Measurements from ENCODE around the gene CNBD2.
A peak's percentile ranks its signal among the peaks of the same experiment; 100 is the strongest.

Gene CNBD2

DNA sequence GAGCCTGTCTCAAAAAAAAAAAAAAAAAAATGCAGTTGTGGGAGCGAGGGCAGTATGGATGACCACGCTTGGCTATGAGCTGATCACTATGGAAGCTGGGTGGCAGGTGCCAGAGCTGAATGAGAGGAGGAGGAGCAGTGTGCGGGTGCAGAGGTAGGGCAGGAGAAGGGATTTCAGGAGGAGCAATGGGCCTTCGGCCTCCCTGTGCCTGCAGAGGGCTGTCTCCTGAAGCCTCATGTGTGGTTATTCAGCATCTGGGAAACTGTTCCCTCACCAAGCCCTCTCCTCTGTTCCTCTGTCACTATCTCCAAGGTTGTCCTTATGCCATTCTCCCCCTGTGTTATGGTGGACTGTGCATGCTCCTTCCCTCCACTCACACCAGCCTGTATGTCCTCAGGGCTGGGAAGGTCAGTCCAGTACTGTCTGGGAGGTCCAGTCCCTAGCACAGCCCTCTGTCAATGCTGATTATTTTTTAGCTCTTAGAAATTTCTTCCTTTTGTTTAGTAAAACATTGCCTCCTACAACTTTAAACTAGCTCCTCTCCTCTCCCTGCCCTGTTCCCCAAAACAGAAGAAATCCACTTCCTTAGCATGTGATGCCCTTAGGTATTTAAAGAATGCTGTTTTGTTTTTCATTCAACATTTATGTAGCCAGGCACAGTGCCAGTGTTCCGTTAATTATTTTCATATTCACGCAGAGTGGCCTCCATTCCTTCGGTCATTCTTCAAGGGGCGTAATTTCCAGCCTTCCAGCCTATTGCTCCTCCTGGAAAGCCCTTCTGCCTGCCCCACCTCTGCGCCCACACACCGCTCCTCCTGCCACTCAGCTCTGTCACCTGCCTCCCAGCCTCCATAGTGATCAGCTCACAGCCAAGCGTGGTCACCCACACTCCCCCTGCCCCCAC, 48.9 kb downstream of the CNBD2 start:
- no peak for TF ChIP-seq FOXM1 (IDR thresholded peaks at IDR 0.05; ENCODE audit: borderline replicate concordance, low read depth)
- TF ChIP-seq YY1 (IDR thresholded peaks at IDR 0.05; ENCODE audit: low read depth) = 0 out of 2 replicates have a peak, but pooled peaks have one; percentile 29
- TF ChIP-seq EGR1 (IDR thresholded peaks at IDR 0.05) = peak; percentile 44; the same call in 1 of the 2 replicates
- TF ChIP-seq TEAD4 (IDR thresholded peaks at IDR 0.05) = peak; percentile 68
- TF ChIP-seq CEBPB (IDR thresholded peaks at IDR 0.05) = no peak
- no peak for TF ChIP-seq ZBTB7A (IDR thresholded peaks at IDR 0.05; ENCODE audit: low read depth)
- peak; percentile 46; the same call in 1 of the 2 replicates for TF ChIP-seq USF1 (IDR thresholded peaks at IDR 0.05)
- TF ChIP-seq RAD21 (IDR thresholded peaks at IDR 0.05; ENCODE audit: low read depth) = no peak
- peak; percentile 56 for TF ChIP-seq NFIC (IDR thresholded peaks at IDR 0.05)

DNA sequence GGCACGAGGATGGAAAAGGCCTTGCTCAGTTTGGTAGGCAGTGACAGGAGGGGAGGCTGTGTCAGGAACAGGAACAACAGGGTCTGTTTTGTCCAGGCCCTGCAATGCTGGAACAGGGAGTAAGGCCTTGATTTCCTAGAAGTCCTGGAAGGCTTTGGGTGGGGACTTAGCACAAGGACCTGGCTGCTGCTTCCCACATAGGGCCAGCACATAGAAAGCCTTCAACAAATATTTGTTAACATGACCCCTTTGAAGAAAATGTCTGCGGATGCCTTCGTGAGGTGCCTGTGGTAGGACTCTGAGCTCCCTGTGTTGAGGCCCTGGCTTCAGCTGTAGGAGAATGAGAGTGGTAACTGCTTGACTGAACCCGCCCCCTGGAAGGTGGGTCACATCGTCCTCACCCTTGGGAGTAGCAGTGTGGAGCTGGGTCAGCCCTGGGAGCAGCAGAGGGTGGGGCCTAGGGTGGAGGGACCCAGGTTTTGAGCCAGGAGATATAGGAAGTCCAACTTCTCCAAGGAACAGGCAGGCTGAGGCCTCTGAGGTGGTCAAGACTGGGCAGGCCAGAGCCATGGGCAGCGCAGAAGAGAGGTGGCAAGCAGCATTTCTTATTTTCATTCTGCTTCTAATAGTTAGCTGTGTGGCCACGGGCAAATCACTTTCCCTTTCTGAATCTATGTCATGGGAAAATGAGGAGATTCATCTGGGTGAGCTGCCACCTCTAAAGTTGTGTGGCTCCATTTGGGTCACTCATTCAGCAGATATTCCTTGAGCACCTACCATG, 50.0 kb downstream of the CNBD2 start:
- TF ChIP-seq, protein P1, sequence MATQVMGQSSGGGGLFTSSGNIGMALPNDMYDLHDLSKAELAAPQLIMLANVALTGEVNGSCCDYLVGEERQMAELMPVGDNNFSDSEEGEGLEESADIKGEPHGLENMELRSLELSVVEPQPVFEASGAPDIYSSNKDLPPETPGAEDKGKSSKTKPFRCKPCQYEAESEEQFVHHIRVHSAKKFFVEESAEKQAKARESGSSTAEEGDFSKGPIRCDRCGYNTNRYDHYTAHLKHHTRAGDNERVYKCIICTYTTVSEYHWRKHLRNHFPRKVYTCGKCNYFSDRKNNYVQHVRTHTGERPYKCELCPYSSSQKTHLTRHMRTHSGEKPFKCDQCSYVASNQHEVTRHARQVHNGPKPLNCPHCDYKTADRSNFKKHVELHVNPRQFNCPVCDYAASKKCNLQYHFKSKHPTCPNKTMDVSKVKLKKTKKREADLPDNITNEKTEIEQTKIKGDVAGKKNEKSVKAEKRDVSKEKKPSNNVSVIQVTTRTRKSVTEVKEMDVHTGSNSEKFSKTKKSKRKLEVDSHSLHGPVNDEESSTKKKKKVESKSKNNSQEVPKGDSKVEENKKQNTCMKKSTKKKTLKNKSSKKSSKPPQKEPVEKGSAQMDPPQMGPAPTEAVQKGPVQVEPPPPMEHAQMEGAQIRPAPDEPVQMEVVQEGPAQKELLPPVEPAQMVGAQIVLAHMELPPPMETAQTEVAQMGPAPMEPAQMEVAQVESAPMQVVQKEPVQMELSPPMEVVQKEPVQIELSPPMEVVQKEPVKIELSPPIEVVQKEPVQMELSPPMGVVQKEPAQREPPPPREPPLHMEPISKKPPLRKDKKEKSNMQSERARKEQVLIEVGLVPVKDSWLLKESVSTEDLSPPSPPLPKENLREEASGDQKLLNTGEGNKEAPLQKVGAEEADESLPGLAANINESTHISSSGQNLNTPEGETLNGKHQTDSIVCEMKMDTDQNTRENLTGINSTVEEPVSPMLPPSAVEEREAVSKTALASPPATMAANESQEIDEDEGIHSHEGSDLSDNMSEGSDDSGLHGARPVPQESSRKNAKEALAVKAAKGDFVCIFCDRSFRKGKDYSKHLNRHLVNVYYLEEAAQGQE (IDR thresholded peaks at IDR 0.05; ENCODE audit: low read depth) = no peak
- no peak for TF ChIP-seq RAD21 (IDR thresholded peaks at IDR 0.05; ENCODE audit: low read depth)
- no peak for TF ChIP-seq YY1 (IDR thresholded peaks at IDR 0.05; ENCODE audit: low read depth)
- TF ChIP-seq CEBPB (IDR thresholded peaks at IDR 0.05) = no peak
- no peak for TF ChIP-seq TEAD4 (IDR thresholded peaks at IDR 0.05)
- no peak for TF ChIP-seq ZBTB7A (IDR thresholded peaks at IDR 0.05; ENCODE audit: low read depth)
- TF ChIP-seq CREB1 (IDR thresholded peaks at IDR 0.05; ENCODE audit: low read depth) = no peak
- TF ChIP-seq TCF12 (IDR thresholded peaks at IDR 0.05; ENCODE audit: low read depth) = no peak
- TF ChIP-seq NFIC (IDR thresholded peaks at IDR 0.05) = no peak
- TF ChIP-seq USF1 (IDR thresholded peaks at IDR 0.05) = no peak
- no peak for TF ChIP-seq TAF1 (IDR thresholded peaks at IDR 0.05; ENCODE audit: low read depth)
- TF ChIP-seq EP300 (IDR thresholded peaks at IDR 0.05; ENCODE audit: borderline replicate concordance) = no peak
- no peak for TF ChIP-seq FOXM1 (IDR thresholded peaks at IDR 0.05; ENCODE audit: borderline replicate concordance, low read depth)
- TF ChIP-seq EGR1 (IDR thresholded peaks at IDR 0.05) = no peak
- TF ChIP-seq, protein P2, sequence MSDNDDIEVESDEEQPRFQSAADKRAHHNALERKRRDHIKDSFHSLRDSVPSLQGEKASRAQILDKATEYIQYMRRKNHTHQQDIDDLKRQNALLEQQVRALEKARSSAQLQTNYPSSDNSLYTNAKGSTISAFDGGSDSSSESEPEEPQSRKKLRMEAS (IDR thresholded peaks at IDR 0.05) = no peak

GRCh38 chr20:36028106-36028808, 59.9 kb downstream of the CNBD2 start:
- no peak for TF ChIP-seq RAD21 (IDR thresholded peaks at IDR 0.05; ENCODE audit: low read depth)
- no peak for TF ChIP-seq EGR1 (IDR thresholded peaks at IDR 0.05)
- TF ChIP-seq CREB1 (IDR thresholded peaks at IDR 0.05; ENCODE audit: low read depth) = no peak
- TF ChIP-seq TAF1 (IDR thresholded peaks at IDR 0.05; ENCODE audit: low read depth) = no peak
- TF ChIP-seq USF1 (IDR thresholded peaks at IDR 0.05) = no peak
- TF ChIP-seq NFIC (IDR thresholded peaks at IDR 0.05) = no peak
- no peak for TF ChIP-seq EP300 (IDR thresholded peaks at IDR 0.05; ENCODE audit: borderline replicate concordance)
- no peak for TF ChIP-seq TCF12 (IDR thresholded peaks at IDR 0.05; ENCODE audit: low read depth)
- no peak for TF ChIP-seq YY1 (IDR thresholded peaks at IDR 0.05; ENCODE audit: low read depth)
- TF ChIP-seq FOXM1 (IDR thresholded peaks at IDR 0.05; ENCODE audit: borderline replicate concordance, low read depth) = no peak
- TF ChIP-seq, protein P1 (IDR thresholded peaks at IDR 0.05; ENCODE audit: low read depth) = no peak
- TF ChIP-seq CEBPB (IDR thresholded peaks at IDR 0.05) = no peak
- TF ChIP-seq, protein P2 (IDR thresholded peaks at IDR 0.05) = no peak
- no peak for TF ChIP-seq TEAD4 (IDR thresholded peaks at IDR 0.05)
- TF ChIP-seq ZBTB7A (IDR thresholded peaks at IDR 0.05; ENCODE audit: low read depth) = no peak

DNA sequence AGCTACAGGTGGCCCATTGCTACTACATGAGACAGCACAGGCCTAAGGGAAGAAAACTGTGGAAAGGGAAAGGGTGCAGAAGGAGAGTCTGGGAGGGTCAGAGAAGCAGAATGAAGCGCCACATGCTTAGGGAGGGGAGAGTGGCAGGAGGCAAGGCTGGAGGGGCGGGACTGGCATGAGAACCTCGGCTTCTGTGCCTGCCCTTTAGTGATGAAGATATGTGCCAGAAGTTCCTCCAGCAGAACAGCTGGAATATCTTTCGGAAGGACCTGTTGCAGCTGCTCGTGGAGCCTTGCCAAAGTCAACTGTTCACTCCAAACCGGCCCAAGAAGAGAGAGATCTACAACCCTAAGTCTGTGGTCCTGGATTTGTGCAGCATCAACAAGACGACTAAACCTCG, 61.8 kb downstream of the CNBD2 start:
- no peak for TF ChIP-seq CREB1 (IDR thresholded peaks at IDR 0.05; ENCODE audit: low read depth)
- TF ChIP-seq EGR1 (IDR thresholded peaks at IDR 0.05) = no peak
- no peak for TF ChIP-seq ZBTB7A (IDR thresholded peaks at IDR 0.05; ENCODE audit: low read depth)
- TF ChIP-seq TEAD4 (IDR thresholded peaks at IDR 0.05) = no peak
- TF ChIP-seq EP300 (IDR thresholded peaks at IDR 0.05; ENCODE audit: borderline replicate concordance) = no peak
- no peak for TF ChIP-seq CEBPB (IDR thresholded peaks at IDR 0.05)
- no peak for TF ChIP-seq TCF12 (IDR thresholded peaks at IDR 0.05; ENCODE audit: low read depth)
- TF ChIP-seq FOXM1 (IDR thresholded peaks at IDR 0.05; ENCODE audit: borderline replicate concordance, low read depth) = no peak
- TF ChIP-seq RAD21 (IDR thresholded peaks at IDR 0.05; ENCODE audit: low read depth) = no peak
- TF ChIP-seq USF1 (IDR thresholded peaks at IDR 0.05) = no peak
- TF ChIP-seq YY1 (IDR thresholded peaks at IDR 0.05; ENCODE audit: low read depth) = no peak
- TF ChIP-seq NFIC (IDR thresholded peaks at IDR 0.05) = no peak
- TF ChIP-seq, protein P1 (IDR thresholded peaks at IDR 0.05; ENCODE audit: low read depth) = no peak
- TF ChIP-seq, protein P2 (IDR thresholded peaks at IDR 0.05) = no peak
- TF ChIP-seq TAF1 (IDR thresholded peaks at IDR 0.05; ENCODE audit: low read depth) = no peak

Measured in Ishikawa (cell line).